Measurements from ENCODE around the gene MRPL44.
A peak's percentile ranks its signal among the peaks of the same experiment; 100 is the strongest.

Gene MRPL44

GRCh38 chr2:223978451-223978850 lies 21.2 kb downstream of the MRPL44 start:
- H2AK5ac ChIP-seq (ENCODE audit: low read length) = no peak overlapping the region
- no CpG with 5 or more reads among the region's 4 CpGs for WGBS (ENCODE audit: extremely low coverage, insufficient coverage, low lambda C conversion rate)
- H2BK120ac ChIP-seq (ENCODE audit: low read depth, low read length) = no peak overlapping the region
- no peak overlapping the region for H3K27ac ChIP-seq (ENCODE audit: low read depth, low read length)
- H3K4me1 ChIP-seq (ENCODE audit: control insufficient read depth, low read depth, low read length) = no peaks in the 10 kb centered on the region
- H3K56ac ChIP-seq (ENCODE audit: low read length) = no peak overlapping the region
- H2BK5ac ChIP-seq (ENCODE audit: low read length) = no peak overlapping the region
- no peak overlapping the region for H3K4me2 ChIP-seq (ENCODE audit: low read length)
- H2BK15ac ChIP-seq (replicated peaks; ENCODE audit: low read depth) = no peak overlapping the region
- DNase-seq = no peak
- no peak overlapping the region for H4K5ac ChIP-seq (ENCODE audit: low read length)
- peaks cover 19% of the 10 kb centered on the region for H3K36me3 ChIP-seq (ENCODE audit: control insufficient read depth, insufficient read depth, low read length)
- H3K4ac ChIP-seq (ENCODE audit: low read depth, low read length) = no peak overlapping the region
- no peak overlapping the region for H3K9ac ChIP-seq (ENCODE audit: low read length)
- H3K79me2 ChIP-seq (ENCODE audit: control insufficient read depth, insufficient read depth, low read length) = no peaks in the 10 kb centered on the region
- H3K27me3 ChIP-seq (ENCODE audit: insufficient read depth, low read length, poor library complexity) = no peaks in the 10 kb centered on the region
- H3K4me3 ChIP-seq (ENCODE audit: low read length) = no peak overlapping the region
- H4K8ac ChIP-seq (ENCODE audit: low read depth, low read length) = no peak overlapping the region
- no peaks in the 10 kb centered on the region for H3K79me1 ChIP-seq (ENCODE audit: low read length)
- no peak overlapping the region for H3K18ac ChIP-seq (ENCODE audit: low read length)
- no peak overlapping the region for H3K23ac ChIP-seq (ENCODE audit: low read length)

DNA sequence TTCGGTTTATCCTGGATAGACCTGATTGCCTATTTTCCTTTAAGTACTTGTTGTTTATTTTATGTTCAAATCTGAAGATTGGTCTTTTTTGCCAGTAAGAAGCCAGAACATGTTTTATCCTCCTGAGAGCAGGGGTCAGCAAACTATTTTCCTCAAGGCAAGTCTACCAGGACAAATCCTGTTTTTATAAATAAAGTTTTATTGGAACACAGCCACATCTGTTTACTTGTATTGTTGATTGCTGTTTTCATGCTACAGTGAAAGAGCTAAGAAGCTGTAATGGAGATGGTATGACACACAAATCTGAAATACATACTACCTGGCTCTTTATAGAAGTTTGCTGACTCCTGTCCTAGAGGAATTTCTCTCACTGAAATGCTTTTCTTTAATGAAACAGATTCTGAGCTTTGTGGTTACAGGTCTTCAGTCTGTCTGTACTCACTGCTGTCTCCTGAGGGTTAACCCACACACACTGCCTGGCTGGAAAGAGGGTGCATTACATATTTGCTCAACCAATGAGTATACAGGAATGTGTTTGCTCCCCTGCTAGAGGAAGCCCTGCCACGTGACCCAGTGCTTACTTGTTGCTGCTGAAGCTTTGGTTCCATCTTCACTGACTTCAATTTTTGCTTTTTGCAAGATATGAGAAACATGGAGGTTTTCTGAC lies 22.6 kb downstream of the MRPL44 start:
- WGBS (ENCODE audit: extremely low coverage, insufficient coverage, low lambda C conversion rate) = no CpG with 5 or more reads among the region's 2 CpGs
- no peak for DNase-seq
- H2AK5ac ChIP-seq (ENCODE audit: low read length) = no peak overlapping the region

GRCh38 chr2:223980397-223980735 lies 23.1 kb downstream of the MRPL44 start:
- Histone ChIP-seq H4K8ac (ENCODE audit: low read depth, low read length) (no peak overlapping the region), H3K79me1 (ENCODE audit: low read length) (no peaks in the 10 kb centered on the region), H2BK15ac (replicated peaks; ENCODE audit: low read depth) (no peak overlapping the region), H3K79me2 (ENCODE audit: control insufficient read depth, insufficient read depth, low read length) (no peaks in the 10 kb centered on the region), H3K27ac (ENCODE audit: low read depth, low read length) (no peak overlapping the region), H3K4me3 (ENCODE audit: low read length) (no peak overlapping the region), H3K4me2 (ENCODE audit: low read length) (no peak overlapping the region), H3K4ac (ENCODE audit: low read depth, low read length) (no peak overlapping the region), H4K5ac (ENCODE audit: low read length) (no peak overlapping the region), H3K18ac (ENCODE audit: low read length) (no peak overlapping the region), H3K27me3 (ENCODE audit: insufficient read depth, low read length, poor library complexity) (no peaks in the 10 kb centered on the region), H3K4me1 (ENCODE audit: control insufficient read depth, low read depth, low read length) (no peaks in the 10 kb centered on the region), H2BK120ac (ENCODE audit: low read depth, low read length) (no peak overlapping the region), H3K56ac (ENCODE audit: low read length) (no peak overlapping the region), H2AK5ac (ENCODE audit: low read length) (no peak overlapping the region), H3K9ac (ENCODE audit: low read length) (no peak overlapping the region), H3K23ac (ENCODE audit: low read length) (no peak overlapping the region), H3K36me3 (ENCODE audit: control insufficient read depth, insufficient read depth, low read length) (peaks cover 25% of the 10 kb centered on the region), H2BK5ac (ENCODE audit: low read length) (no peak overlapping the region)
- no peak for DNase-seq
- no CpG with 5 or more reads among the region's 1 CpG for WGBS (ENCODE audit: extremely low coverage, insufficient coverage, low lambda C conversion rate)

More for the DNA sequence above, 22.6 kb downstream of the MRPL44 start:
- no peak overlapping the region for H3K4ac ChIP-seq (ENCODE audit: low read depth, low read length)
- H3K4me1 ChIP-seq (ENCODE audit: control insufficient read depth, low read depth, low read length) = no peaks in the 10 kb centered on the region
- H3K9ac ChIP-seq (ENCODE audit: low read length) = no peak overlapping the region
- no peak overlapping the region for H2BK5ac ChIP-seq (ENCODE audit: low read length)
- no peak overlapping the region for H2BK15ac ChIP-seq (replicated peaks; ENCODE audit: low read depth)
- no peaks in the 10 kb centered on the region for H3K27me3 ChIP-seq (ENCODE audit: insufficient read depth, low read length, poor library complexity)
- H3K27ac ChIP-seq (ENCODE audit: low read depth, low read length) = no peak overlapping the region
- no peak overlapping the region for H2BK120ac ChIP-seq (ENCODE audit: low read depth, low read length)
- no peak overlapping the region for H3K56ac ChIP-seq (ENCODE audit: low read length)
- H3K4me2 ChIP-seq (ENCODE audit: low read length) = no peak overlapping the region
- no peak overlapping the region for H4K5ac ChIP-seq (ENCODE audit: low read length)
- no peak overlapping the region for H3K4me3 ChIP-seq (ENCODE audit: low read length)
- H4K8ac ChIP-seq (ENCODE audit: low read depth, low read length) = no peak overlapping the region
- H3K36me3 ChIP-seq (ENCODE audit: control insufficient read depth, insufficient read depth, low read length) = peaks cover 25% of the 10 kb centered on the region
- no peak overlapping the region for H3K18ac ChIP-seq (ENCODE audit: low read length)
- H3K79me2 ChIP-seq (ENCODE audit: control insufficient read depth, insufficient read depth, low read length) = no peaks in the 10 kb centered on the region
- no peaks in the 10 kb centered on the region for H3K79me1 ChIP-seq (ENCODE audit: low read length)
- no peak overlapping the region for H3K23ac ChIP-seq (ENCODE audit: low read length)

DNA sequence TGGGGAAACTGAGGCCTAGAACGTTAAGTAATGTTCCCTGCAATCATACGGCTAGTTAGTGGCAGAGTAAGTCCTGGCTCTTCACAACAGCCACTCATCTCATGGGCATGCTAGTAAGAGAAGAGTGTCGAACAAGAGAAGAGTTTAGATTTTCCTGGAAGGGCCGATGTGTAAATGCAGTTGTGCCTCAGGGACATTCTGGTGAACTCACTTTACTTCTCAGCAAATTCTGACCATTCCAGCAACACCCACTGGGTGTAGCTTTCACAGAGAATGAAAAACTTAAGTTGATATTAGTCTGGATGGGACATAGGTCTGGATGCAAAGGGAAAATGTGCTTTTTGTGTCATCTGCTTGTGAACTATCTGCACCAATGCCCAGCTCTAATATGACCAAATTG lies 23.5 kb downstream of the MRPL44 start:
- H3K27me3 ChIP-seq (ENCODE audit: insufficient read depth, low read length, poor library complexity) = no peaks in the 10 kb centered on the region
- no peak for DNase-seq
- H3K56ac ChIP-seq (ENCODE audit: low read length) = no peak overlapping the region
- no peaks in the 10 kb centered on the region for H3K4me1 ChIP-seq (ENCODE audit: control insufficient read depth, low read depth, low read length)
- H3K18ac ChIP-seq (ENCODE audit: low read length) = no peak overlapping the region
- no peak overlapping the region for H2BK5ac ChIP-seq (ENCODE audit: low read length)
- H3K4me3 ChIP-seq (ENCODE audit: low read length) = no peak overlapping the region
- no peaks in the 10 kb centered on the region for H3K79me1 ChIP-seq (ENCODE audit: low read length)
- no peak overlapping the region for H3K4ac ChIP-seq (ENCODE audit: low read depth, low read length)
- no peak overlapping the region for H4K5ac ChIP-seq (ENCODE audit: low read length)
- H3K4me2 ChIP-seq (ENCODE audit: low read length) = no peak overlapping the region
- WGBS (ENCODE audit: extremely low coverage, insufficient coverage, low lambda C conversion rate) = no CpG with 5 or more reads among the region's 4 CpGs
- peaks cover 26% of the 10 kb centered on the region for H3K36me3 ChIP-seq (ENCODE audit: control insufficient read depth, insufficient read depth, low read length)
- H2BK120ac ChIP-seq (ENCODE audit: low read depth, low read length) = no peak overlapping the region
- no peak overlapping the region for H3K23ac ChIP-seq (ENCODE audit: low read length)
- H4K8ac ChIP-seq (ENCODE audit: low read depth, low read length) = no peak overlapping the region
- no peak overlapping the region for H2BK15ac ChIP-seq (replicated peaks; ENCODE audit: low read depth)
- H3K9ac ChIP-seq (ENCODE audit: low read length) = no peak overlapping the region
- H2AK5ac ChIP-seq (ENCODE audit: low read length) = no peak overlapping the region
- H3K27ac ChIP-seq (ENCODE audit: low read depth, low read length) = no peak overlapping the region
- H3K79me2 ChIP-seq (ENCODE audit: control insufficient read depth, insufficient read depth, low read length) = no peaks in the 10 kb centered on the region

DNA sequence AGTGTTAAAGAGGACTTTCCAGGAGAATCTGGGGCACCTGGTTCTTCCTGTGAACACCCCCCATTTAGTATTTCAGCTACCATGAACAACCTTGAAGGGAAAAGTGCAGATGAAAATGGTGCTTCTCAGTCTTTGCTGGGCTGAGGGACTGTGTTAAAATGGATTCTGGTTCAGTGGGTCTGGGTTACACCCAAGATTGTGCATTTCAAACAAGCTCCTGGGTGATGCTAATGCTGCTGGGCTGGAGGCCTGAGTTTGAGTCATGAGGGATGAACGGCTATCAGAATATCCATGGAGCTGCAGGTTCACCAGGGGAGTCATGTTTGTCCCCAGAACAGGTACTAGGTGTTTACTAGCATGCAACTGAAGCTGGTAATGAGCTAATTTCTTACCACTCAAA lies 24.0 kb downstream of the MRPL44 start:
- H3K4me3 ChIP-seq (ENCODE audit: low read length) = no peak overlapping the region
- DNase-seq = no peak
- no CpG with 5 or more reads among the region's 1 CpG for WGBS (ENCODE audit: extremely low coverage, insufficient coverage, low lambda C conversion rate)
- H2BK5ac ChIP-seq (ENCODE audit: low read length) = no peak overlapping the region
- no peak overlapping the region for H3K56ac ChIP-seq (ENCODE audit: low read length)
- H3K36me3 ChIP-seq (ENCODE audit: control insufficient read depth, insufficient read depth, low read length) = peaks cover 28% of the 10 kb centered on the region
- no peak overlapping the region for H3K4ac ChIP-seq (ENCODE audit: low read depth, low read length)
- H3K79me1 ChIP-seq (ENCODE audit: low read length) = no peaks in the 10 kb centered on the region
- H2AK5ac ChIP-seq (ENCODE audit: low read length) = no peak overlapping the region
- no peaks in the 10 kb centered on the region for H3K4me1 ChIP-seq (ENCODE audit: control insufficient read depth, low read depth, low read length)
- H2BK120ac ChIP-seq (ENCODE audit: low read depth, low read length) = no peak overlapping the region
- no peak overlapping the region for H4K5ac ChIP-seq (ENCODE audit: low read length)
- H4K8ac ChIP-seq (ENCODE audit: low read depth, low read length) = no peak overlapping the region
- no peak overlapping the region for H2BK15ac ChIP-seq (replicated peaks; ENCODE audit: low read depth)
- H3K9ac ChIP-seq (ENCODE audit: low read length) = no peak overlapping the region
- H3K79me2 ChIP-seq (ENCODE audit: control insufficient read depth, insufficient read depth, low read length) = no peaks in the 10 kb centered on the region
- H3K27ac ChIP-seq (ENCODE audit: low read depth, low read length) = no peak overlapping the region
- H3K18ac ChIP-seq (ENCODE audit: low read length) = no peak overlapping the region
- no peaks in the 10 kb centered on the region for H3K27me3 ChIP-seq (ENCODE audit: insufficient read depth, low read length, poor library complexity)
- no peak overlapping the region for H3K4me2 ChIP-seq (ENCODE audit: low read length)
- H3K23ac ChIP-seq (ENCODE audit: low read length) = no peak overlapping the region

- Histone ChIP-seq H2BK120ac (ENCODE audit: low read depth, low read length) (no peak overlapping the region), H3K56ac (ENCODE audit: low read length) (no peak overlapping the region), H4K5ac (ENCODE audit: low read length) (no peak overlapping the region), H3K18ac (ENCODE audit: low read length) (no peak overlapping the region), H3K23ac (ENCODE audit: low read length) (no peak overlapping the region), H3K27me3 (ENCODE audit: insufficient read depth, low read length, poor library complexity) (no peaks in the 10 kb centered on the region), H2BK15ac (replicated peaks; ENCODE audit: low read depth) (no peak overlapping the region), H3K27ac (ENCODE audit: low read depth, low read length) (no peak overlapping the region), H3K4me3 (ENCODE audit: low read length) (no peak overlapping the region), H3K36me3 (ENCODE audit: control insufficient read depth, insufficient read depth, low read length) (peaks cover 13% of the 10 kb centered on the region), H3K9ac (ENCODE audit: low read length) (no peak overlapping the region), H3K79me2 (ENCODE audit: control insufficient read depth, insufficient read depth, low read length) (no peaks in the 10 kb centered on the region), H3K4ac (ENCODE audit: low read depth, low read length) (no peak overlapping the region), H2AK5ac (ENCODE audit: low read length) (no peak overlapping the region), H3K79me1 (ENCODE audit: low read length) (no peaks in the 10 kb centered on the region), H3K4me1 (ENCODE audit: control insufficient read depth, low read depth, low read length) (no peaks in the 10 kb centered on the region), H4K8ac (ENCODE audit: low read depth, low read length) (no peak overlapping the region), H3K4me2 (ENCODE audit: low read length) (no peak overlapping the region), H2BK5ac (ENCODE audit: low read length) (no peak overlapping the region)
- DNase-seq = peak; percentile 41
- no CpG with 5 or more reads among the region's 10 CpGs for WGBS (ENCODE audit: extremely low coverage, insufficient coverage, low lambda C conversion rate)
Measured at GRCh38 chr2:223989206-223989855, 32.1 kb downstream of the MRPL44 start.
